Left colon (tissue), 2 donors: Measurements from ENCODE around the gene ZNF582. TPM values are rescaled to one million over a fixed set of nuclear protein-coding genes. Genes with fewer than 3 reads are reported as not detected.
A peak's percentile ranks its signal among the peaks of the same experiment; 100 is the strongest.
"Not testable (repeated sequence)": the region's sequence is repeated elsewhere in the genome, so short reads cannot be mapped to it uniquely, and the experiment has no call there.

ENCODE experiments used
- ATAC-seq: fragments of 200-7000 bp; cut with Tn5 transposase; one replicate; pipeline ENCODE4 v1.9.1; 2020; ENCODE audit warnings: mild to moderate bottlenecking, moderate library complexity
- DNase-seq, 2 donors: peaks; one replicate each; pipeline ENCODE4 v3.0.0-alpha.2; 2020
- intact Hi-C, 2 donors: fragments of 100-400 bp; cut with DNase I in 1 of 2; cut with micrococcal nuclease in 1 of 2; formaldehyde crosslinking; loops; one replicate each; pipeline versions ENCODE4 v1.11.2 to v1.14.0; 2022; cut with DNase I, micrococcal nuclease
- total RNA-seq, 2 donors: library from RNA; stranded (reverse); fragmentation: NEBNext Ultra II Directional; extraction: Animal tissue kit (Norgen Biotek cat#: 25700); gene quantifications; one replicate each; pipeline ENCODE4 v1.2.1, GENCODE V29; 2021
- donor health status: DM: no; HTN: no; CAD: no.
- donor health status: DM: yes; HTN: yes; CAD: no.

The ZNF582 gene
- total RNA-seq, 2 donors from 2014 or later: 1.1 to 1.3 TPM

DNA sequence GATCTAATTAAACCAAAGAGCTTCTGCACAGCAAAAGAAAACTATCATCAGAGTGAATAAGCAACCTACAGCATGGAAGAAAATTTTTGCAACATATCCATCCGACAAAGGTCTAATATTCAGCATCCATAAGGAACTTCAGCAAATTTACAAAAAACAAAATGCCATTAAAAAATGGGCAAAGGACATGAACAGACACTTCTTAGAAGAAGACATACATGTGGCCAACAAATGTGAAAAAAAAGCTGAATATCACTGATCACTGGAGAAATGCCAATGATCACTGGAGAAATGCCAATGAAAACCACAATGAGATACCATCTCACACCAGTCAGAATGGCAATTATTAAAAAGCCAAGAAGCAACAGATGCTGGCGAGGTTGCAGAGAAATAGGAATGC is 32.5 kb downstream of the ZNF582 start:
- no peak for ATAC-seq
- intact Hi-C loops: no loop called here
- no peak for DNase-seq

DNA sequence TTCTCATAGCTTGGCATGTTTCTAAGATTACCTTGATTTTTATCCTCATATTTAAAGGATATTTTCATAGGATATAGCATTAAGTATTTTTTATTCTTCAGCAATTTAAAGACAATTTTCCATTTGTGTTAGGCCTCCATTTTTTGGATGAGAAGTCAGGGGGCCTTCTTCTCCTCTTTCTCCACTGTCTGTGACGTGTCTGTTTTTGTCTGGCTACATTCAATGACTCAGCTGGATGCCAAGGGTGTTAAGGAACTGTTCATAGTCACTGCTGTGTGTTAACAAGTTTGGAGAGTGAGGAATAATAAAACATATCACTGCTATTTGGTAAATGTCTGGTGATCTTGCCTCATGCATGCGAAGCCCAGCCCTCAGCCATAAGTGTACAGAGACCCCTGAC is 36.4 kb downstream of the ZNF582 start:
- intact Hi-C loops: loop anchor here in 1 of 2 donors (10.0 kb wide), 1 partner anchor 282 kb away; no protein-coding TSS in a partner anchor
- ATAC-seq (no peak), DNase-seq (no peak)

DNA sequence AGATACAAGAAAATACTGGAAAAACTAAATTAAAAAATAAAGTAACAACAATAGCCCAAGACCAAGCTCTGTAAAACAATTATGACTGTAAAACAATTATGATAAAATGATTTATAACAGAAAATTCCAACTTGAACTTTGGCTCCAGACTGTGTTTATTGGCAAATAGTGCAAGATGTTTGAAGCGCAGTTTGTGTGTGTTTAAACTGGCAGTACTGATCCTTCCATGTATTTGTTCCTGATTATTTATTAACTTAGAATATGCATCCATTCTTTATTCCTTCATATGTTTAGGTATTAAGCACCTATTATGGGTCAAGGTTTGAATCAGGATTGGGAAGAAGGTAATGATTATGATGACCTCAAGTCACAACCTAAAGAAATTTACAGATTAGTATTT is 37.8 kb downstream of the ZNF582 start:
- DNase-seq (no peak), ATAC-seq (no peak)
- intact Hi-C loops: loop anchor here in 1 of 2 donors (10.0 kb wide), 1 partner anchor 281 kb away; no protein-coding TSS in a partner anchor

DNA sequence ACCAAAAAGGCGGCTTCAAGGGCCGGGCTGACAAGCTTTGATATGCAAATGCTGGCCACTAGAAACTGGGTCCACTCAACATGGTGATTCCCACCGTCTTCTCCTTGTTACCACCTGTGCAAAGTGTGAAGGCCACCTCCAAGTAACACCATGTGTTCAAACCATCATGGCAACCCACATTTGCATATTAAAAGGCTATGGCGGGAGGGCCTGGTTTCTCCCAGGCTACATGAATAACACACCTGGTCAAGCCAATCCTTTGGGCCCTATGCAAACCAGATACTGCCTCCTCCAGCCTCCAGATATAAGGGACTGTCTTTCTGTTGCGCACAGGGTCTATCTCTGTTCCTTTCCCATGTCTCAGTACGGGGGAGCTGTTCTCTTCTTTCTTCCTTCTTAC is 42.1 kb downstream of the ZNF582 start:
- ATAC-seq: no peak
- DNase-seq: no peak
- intact Hi-C loops: loop anchor here in 1 of 2 donors (5.0 to 10.0 kb wide), 2 partner anchors 99 to 276 kb away; no protein-coding TSS in a partner anchor

DNA sequence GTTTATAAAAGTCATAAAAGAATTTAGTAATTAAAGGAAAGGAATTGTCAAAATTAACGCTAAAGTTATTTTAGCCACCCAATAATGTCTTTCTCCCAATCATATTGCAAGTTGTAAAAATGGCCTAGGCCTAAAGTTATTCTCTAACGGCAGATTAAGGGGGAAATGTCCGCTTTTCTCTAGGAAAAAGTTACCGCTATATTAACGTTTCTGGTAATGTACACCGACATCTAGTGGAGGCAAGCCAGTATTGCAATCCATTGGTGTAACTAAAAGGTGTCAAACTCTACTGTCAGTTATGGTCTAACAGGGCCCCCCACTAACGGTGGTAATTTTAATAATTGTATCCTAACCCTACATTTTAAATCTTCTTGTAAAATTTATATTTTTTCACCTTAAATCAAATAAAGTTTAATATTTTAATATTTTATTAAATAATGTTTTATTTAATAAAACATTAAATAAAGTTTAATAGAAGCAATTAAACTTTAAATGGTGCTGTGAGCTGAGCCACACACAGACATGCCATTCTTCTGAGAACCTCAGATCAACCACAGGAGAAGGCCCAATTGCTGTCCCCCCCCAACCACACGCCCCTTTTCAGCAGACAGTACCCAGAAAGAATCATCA is 42.8 kb downstream of the ZNF582 start:
- intact Hi-C loops: loop anchor here in 1 of 2 donors (5.0 to 10.0 kb wide), 2 partner anchors 98 to 276 kb away; no protein-coding TSS in a partner anchor
- DNase-seq (peak in 1 of 2 donors; percentile 36), ATAC-seq (no peak)

DNA sequence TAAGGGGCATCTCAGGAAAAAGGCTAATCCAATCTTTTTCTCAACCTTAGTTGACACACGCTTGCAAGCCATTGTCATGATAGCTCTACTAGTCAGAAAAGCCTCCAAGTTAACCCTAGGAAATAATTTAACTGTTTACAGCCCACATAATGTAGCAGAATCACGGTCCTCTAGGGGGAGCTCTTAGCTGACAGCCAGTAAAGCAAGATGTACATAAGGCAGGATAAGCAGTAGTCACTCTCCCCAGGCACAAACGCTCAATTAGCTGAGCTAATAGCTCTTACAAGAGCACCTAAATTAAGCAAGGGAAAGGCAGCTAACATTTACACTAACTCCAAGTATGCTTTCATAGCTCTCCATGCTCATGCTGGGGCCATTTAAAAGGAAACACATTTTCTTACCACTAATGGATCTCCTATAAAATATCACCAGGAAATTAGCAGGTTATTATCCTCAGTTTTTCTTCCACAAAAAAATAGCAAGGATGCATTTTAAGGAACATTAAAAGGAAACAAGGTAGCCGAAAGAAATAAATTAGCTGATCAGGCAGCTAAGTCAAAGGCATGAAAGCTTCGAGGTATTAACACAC is 45.0 kb downstream of the ZNF582 start:
- intact Hi-C loops: no loop called here
- DNase-seq (no peak), ATAC-seq (no peak)

DNA sequence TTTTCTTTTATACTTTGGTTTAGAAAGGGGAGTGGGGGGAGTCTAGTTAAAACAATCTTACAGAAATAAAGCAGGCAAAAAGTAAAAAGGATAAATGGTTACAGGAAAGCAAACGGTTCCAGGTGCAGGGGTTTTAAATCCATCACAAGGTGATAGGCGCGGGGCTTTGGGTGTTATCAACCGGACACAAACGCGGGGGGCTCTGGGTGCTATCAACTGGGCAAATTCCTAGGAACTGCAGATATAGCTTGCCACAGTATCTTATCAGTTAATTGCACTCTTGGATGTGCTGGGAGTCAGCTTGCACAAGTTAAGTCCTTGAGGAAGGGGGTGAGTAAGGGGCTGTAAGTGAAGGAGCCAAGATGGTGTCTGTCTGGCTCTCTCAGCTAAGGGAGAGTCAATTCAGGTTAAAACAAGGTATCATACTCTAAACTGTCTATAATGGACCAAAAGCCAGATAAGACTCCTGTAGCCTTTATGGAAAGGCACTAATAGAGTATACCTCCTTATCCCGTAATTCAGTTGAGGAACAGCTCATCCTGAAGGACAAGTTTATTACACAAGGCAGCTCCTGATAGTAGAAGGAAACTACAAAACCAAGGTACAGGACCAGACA is 46.1 kb downstream of the ZNF582 start:
- intact Hi-C loops: no loop called here
- DNase-seq: no peak
- no peak for ATAC-seq

DNA sequence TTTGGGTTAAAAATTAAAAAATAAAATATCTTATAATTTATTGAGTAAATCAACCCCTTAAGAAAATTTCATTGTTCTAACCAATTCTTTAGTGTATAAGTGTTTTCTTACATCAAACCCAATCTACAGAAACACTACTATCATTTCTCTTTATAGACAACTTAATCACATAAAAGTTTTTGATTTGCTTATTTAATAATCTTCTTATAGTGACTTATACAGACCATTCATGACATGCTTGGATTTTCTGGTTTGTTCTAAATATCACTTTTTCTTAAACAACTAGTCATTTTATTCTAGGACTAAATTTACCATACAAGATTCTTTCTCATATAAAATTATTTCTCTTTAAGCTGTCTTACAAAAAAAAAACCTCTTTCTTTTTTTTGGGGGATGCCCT is 51.4 kb downstream of the ZNF582 start:
- no peak for ATAC-seq
- intact Hi-C loops: loop anchor here in 1 of 2 donors (1.0 kb wide), 1 partner anchor 23 kb away; no protein-coding TSS in a partner anchor

DNA sequence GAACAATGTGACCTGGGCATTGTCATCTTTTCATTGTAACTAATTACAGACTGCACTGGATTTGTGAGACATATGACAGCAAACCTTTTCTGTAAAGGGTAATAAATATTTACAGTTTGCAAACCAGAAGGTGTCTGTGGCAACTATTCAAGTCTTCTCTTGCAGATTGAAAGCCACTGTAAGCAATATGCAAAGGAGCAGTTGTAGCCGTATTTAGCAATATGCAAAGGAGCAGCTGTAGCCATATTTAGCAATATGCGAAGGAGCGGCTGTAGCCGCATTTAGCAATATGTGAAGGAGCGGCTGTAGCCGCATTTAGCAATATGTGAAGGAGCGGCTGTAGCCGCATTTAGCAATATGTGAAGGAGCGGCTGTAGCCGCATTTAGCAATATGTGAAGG is 54.3 kb downstream of the ZNF582 start:
- DNase-seq, ATAC-seq, intact Hi-C loops: not testable (repeated sequence)

More for the DNA sequence above, 51.4 kb downstream of the ZNF582 start:
- DNase-seq: no peak

DNA sequence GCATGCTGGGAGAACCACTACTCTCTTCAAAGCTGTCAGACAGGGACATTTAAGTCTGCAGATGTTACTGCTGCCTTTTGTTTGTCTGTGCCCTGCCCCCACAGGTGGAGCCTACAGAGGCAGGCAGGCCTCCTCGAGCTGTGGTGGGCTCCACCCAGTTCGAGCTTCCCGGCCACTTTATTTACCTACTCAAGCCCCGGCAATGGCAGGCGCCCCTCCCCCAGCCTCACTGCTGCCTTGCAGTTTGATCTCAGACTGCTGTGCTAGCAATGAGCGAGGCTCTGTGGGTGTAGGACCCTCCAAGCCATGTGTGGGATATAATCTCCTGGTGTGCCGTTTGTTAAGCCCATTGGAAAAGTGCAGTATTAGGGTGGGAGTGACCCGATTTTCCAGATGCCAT is 56.3 kb downstream of the ZNF582 start:
- DNase-seq, ATAC-seq, intact Hi-C loops: not testable (repeated sequence)

DNA sequence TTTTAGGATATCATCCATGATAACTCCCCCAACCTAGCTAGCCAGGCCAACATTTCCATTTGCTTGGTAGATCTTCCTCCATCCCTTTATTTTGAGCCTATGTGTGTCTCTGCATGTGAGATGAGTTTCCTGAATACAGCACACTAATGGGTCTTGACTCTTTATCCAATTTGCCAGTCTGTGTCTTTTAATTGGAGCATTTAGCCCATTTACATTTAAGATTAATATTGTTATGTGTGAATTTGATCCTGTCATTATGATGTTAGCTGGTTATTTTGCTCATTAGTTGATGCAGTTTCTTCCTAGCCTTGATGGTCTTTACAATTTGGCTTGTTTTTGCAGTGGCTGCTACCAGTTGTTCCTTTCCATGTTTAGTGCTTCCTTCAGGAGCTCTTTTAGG is 58.0 kb downstream of the ZNF582 start:
- DNase-seq, ATAC-seq, intact Hi-C loops: not testable (repeated sequence)

DNA sequence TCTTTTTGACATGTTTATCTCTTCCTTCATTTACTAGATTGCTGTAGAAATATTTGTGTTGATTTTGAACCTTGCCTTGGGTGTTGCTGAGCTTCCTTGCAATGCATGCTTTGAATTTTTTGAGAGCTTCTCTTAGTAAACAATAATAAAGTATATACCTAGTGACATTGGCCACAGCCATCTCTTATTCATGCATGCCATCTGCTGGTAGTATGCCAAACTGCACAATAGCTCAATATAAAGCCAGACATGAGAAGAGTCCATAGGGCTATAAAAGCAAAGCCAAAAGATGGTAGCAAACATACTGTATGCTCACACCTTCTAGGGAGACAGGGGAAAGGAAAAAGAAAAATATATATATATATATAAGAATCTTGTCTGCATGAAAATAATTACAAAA is 59.8 kb downstream of the ZNF582 start:
- peak in 1 of 2 donors; percentile 64 for DNase-seq

More for the DNA sequence above, 59.8 kb downstream of the ZNF582 start:
- ATAC-seq: peak; percentile 92
- intact Hi-C loops: loop anchor here in 1 of 2 donors (5.0 kb wide), 1 partner anchor 81 kb away; no protein-coding TSS in a partner anchor

Other genes with a start within 250 kb of the ZNF582 start
- gene GALP, start 217.5 kb downstream of the ZNF582 start, total RNA-seq: not detected
- not detected for gene ZSCAN5B, start 195.8 kb downstream of the ZNF582 start, total RNA-seq
- gene ZSCAN5C, start 191.3 kb downstream of the ZNF582 start, total RNA-seq: not detected
- not detected for gene EDDM13, start 120.8 kb downstream of the ZNF582 start, total RNA-seq
- 10 to 100 TPM in 1 of 2 donors, 1 to 10 TPM in 1; 9.4 to 19.6 TPM for gene ZSCAN5A, start 78.7 kb downstream of the ZNF582 start, total RNA-seq
- 1 to 10 TPM; 1.5 to 2.4 TPM for gene ZNF583, start 10.8 kb upstream of the ZNF582 start, total RNA-seq
- gene ZNF667, start 83.8 kb upstream of the ZNF582 start, total RNA-seq: under 1 TPM; 0.34 to 0.67 TPM
- 1 to 10 TPM; 2.6 to 4.4 TPM for gene ZNF471, start 114.3 kb upstream of the ZNF582 start, total RNA-seq
- 1 to 10 TPM in 1 of 2 donors, under 1 TPM in 1; 0.98 to 2.0 TPM for gene ZFP28, start 145.4 kb upstream of the ZNF582 start, total RNA-seq
- gene ZNF470, start 173.9 kb upstream of the ZNF582 start, total RNA-seq: 1 to 10 TPM; 1.3 to 2.5 TPM
- gene ZNF71, start 201.8 kb upstream of the ZNF582 start, total RNA-seq: 1 to 10 TPM; 2.1 to 3.8 TPM
- gene SMIM17, start 249.6 kb upstream of the ZNF582 start, total RNA-seq: under 1 TPM in 1 of 2 donors, not detected in 1; 0.27 TPM